IMR-90 (cell line): Measurements from ENCODE around the gene SCTR.

Source experiments
- ELK1 ChIP-seq: fragments of 150-350 bp; IDR thresholded peaks from 2 replicates; pipeline ENCODE4 v1.6.1; 2016; ENCODE audit warnings: low read depth, mild to moderate bottlenecking, low read length, moderate library complexity, borderline replicate concordance
- TF ChIP-seq, protein P1 (sequence below): conservative IDR thresholded peaks from 2 replicates; pipeline ENCODE4 v1.5.1; 2012; ENCODE audit warnings: mild to moderate bottlenecking, low read depth, low read length, improper control_type of control experiment
- TF ChIP-seq, protein P2 (sequence below): fragments of 150-350 bp; IDR thresholded peaks from 2 replicates; pipeline ENCODE4 v1.6.1; 2017; ENCODE audit warnings: mild to moderate bottlenecking, antibody characterized with exemption, low read length, low read depth

GRCh38 chr2:119544075-119544938, 20.0 kb upstream of the SCTR start, which contains the start of gene CFAP221:
- TF ChIP-seq, protein P1, sequence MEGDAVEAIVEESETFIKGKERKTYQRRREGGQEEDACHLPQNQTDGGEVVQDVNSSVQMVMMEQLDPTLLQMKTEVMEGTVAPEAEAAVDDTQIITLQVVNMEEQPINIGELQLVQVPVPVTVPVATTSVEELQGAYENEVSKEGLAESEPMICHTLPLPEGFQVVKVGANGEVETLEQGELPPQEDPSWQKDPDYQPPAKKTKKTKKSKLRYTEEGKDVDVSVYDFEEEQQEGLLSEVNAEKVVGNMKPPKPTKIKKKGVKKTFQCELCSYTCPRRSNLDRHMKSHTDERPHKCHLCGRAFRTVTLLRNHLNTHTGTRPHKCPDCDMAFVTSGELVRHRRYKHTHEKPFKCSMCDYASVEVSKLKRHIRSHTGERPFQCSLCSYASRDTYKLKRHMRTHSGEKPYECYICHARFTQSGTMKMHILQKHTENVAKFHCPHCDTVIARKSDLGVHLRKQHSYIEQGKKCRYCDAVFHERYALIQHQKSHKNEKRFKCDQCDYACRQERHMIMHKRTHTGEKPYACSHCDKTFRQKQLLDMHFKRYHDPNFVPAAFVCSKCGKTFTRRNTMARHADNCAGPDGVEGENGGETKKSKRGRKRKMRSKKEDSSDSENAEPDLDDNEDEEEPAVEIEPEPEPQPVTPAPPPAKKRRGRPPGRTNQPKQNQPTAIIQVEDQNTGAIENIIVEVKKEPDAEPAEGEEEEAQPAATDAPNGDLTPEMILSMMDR = no peak
- no peak for TF ChIP-seq ELK1
- TF ChIP-seq, protein P2, sequence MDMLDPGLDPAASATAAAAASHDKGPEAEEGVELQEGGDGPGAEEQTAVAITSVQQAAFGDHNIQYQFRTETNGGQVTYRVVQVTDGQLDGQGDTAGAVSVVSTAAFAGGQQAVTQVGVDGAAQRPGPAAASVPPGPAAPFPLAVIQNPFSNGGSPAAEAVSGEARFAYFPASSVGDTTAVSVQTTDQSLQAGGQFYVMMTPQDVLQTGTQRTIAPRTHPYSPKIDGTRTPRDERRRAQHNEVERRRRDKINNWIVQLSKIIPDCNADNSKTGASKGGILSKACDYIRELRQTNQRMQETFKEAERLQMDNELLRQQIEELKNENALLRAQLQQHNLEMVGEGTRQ = no peak
